OCI-LY7 (cell line): ENCODE data around the gene CYFIP2.

Experiments
- EZH2phosphoT487 ChIP-seq: fragments of 200-600 bp; sonication (generic); IDR thresholded peaks from 2 replicates; pipeline ENCODE4 v1.6.1; 2018; ENCODE audit warnings: low read depth, borderline replicate concordance, mild to moderate bottlenecking, mixed run types, antibody characterized with exemption, low read length, moderate library complexity, mixed read lengths
- TF ChIP-seq, protein P1 (sequence below): fragments of 200-600 bp; sonication (generic); conservative IDR thresholded peaks from 2 replicates; pipeline ENCODE4 v1.5.1; 2014; ENCODE audit warnings: mild to moderate bottlenecking, antibody characterized with exemption, low read length, moderate library complexity, mixed read lengths

DNA sequence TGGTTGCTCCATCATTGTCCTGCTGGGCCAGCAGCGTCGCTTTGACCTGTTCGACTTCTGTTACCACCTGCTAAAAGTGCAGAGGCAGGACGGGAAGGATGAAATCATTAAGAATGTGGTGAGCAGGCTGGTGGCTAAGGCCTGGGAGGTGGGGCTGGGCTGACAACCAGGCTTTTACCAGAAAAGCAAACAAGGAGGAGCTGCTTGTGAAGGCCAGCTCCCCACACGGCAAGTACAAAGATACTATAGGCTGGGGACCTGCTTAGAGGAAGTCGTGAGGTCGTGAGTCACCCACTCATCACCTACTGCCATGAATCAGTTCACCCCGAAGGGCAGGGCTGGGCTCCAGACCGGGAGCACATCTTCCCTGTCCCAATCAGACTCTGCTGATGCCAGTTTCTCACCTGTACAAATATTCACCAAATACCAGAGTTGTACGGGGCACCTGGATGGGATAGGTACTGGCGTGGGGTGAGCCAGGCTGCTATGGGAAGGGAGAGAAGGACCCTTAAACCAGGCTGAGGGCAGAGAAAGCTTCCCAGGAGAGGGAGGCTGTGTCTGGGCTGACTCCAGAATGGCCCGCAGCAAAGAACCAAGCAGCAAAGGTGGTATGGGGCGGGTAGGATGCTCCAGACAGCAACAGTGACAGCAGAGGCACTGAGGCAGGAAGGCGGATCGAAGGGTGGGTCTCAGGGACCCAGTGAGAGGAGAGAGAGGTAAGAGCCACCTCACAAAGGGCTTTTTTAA is 124.8 kb downstream of the CYFIP2 start:
- TF ChIP-seq, protein P1, sequence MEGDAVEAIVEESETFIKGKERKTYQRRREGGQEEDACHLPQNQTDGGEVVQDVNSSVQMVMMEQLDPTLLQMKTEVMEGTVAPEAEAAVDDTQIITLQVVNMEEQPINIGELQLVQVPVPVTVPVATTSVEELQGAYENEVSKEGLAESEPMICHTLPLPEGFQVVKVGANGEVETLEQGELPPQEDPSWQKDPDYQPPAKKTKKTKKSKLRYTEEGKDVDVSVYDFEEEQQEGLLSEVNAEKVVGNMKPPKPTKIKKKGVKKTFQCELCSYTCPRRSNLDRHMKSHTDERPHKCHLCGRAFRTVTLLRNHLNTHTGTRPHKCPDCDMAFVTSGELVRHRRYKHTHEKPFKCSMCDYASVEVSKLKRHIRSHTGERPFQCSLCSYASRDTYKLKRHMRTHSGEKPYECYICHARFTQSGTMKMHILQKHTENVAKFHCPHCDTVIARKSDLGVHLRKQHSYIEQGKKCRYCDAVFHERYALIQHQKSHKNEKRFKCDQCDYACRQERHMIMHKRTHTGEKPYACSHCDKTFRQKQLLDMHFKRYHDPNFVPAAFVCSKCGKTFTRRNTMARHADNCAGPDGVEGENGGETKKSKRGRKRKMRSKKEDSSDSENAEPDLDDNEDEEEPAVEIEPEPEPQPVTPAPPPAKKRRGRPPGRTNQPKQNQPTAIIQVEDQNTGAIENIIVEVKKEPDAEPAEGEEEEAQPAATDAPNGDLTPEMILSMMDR, result no peak
- TF ChIP-seq EZH2phosphoT487, result no peak
